Ascending aorta (tissue), 2 donors: ENCODE data around the gene CLDN17. TPM values are rescaled to one million over a fixed set of nuclear protein-coding genes. Genes with fewer than 3 reads are reported as not detected.

Experiments
- DNase-seq, 2 donors: peaks; one replicate each; pipeline ENCODE4 v3.0.0-alpha.2; 2019; ENCODE audit warnings: low spot score in 2 of 2
- H3K27ac ChIP-seq, 2 donors: fragments of 200-600 bp; sonication (generic); one replicate each; pipeline ENCODE4 v1.5.1; 2016 to 2017; ENCODE audit warnings: mild to moderate bottlenecking in 1 of 2
- H3K27me3 ChIP-seq: fragments of 200-600 bp; sonication (generic); one replicate; pipeline ENCODE4 v1.5.1; 2017
- H3K36me3 ChIP-seq, 2 donors: fragments of 200-600 bp; sonication (generic); one replicate each; pipeline ENCODE4 v1.5.1; 2016
- H3K4me1 ChIP-seq, 2 donors: fragments of 200-600 bp; sonication (generic); one replicate each; pipeline ENCODE4 v1.5.1; 2016 to 2017; ENCODE audit warnings: mild to moderate bottlenecking in 1 of 2
- H3K4me3 ChIP-seq, 2 donors: fragments of 200-600 bp; sonication (generic); one replicate each; pipeline ENCODE4 v1.5.1; 2016 to 2017; ENCODE audit warnings: mild to moderate bottlenecking in 1 of 2
- H3K9me3 ChIP-seq, 2 donors: fragments of 200-600 bp; sonication (generic); one replicate each; pipeline ENCODE4 v1.5.1; 2016
- CTCF ChIP-seq, 3 experiments: fragments of 200-600 bp in 2 of 3; fragments of 450-650 bp in 1 of 3; sonication (generic) in 2 of 3; IDR thresholded peaks; one replicate each; pipeline ENCODE4 v1.5.1; 2016 to 2019; ENCODE audit warnings: antibody characterized with exemption in 3 of 3, mild to moderate bottlenecking in 1 of 3, moderate library complexity in 1 of 3
- intact Hi-C: fragments of 100-400 bp; cut with DNase I; formaldehyde crosslinking; loops from one replicate; pipeline ENCODE4 v1.15.1; 2023
- total RNA-seq: library from RNA; depleted of rRNA; stranded (reverse); fragments of >200 nt; gene quantifications from one replicate; pipeline ENCODE4 v1.1.0, GENCODE V29; 2016

CLDN17 gene
- total RNA-seq, 1 donor from 2014 or later: not detected

GRCh38 chr21:30189773-30190172 is 23.2 kb upstream of the CLDN17 start:
- Histone ChIP-seq H3K36me3 (no peaks in the 10 kb centered on the region), H3K27ac (no peak overlapping the region), H3K27me3 (no peaks in the 10 kb centered on the region), H3K9me3 (no peaks in the 10 kb centered on the region), H3K4me1 (no peaks in the 10 kb centered on the region), H3K4me3 (no peak overlapping the region)
- TF ChIP-seq CTCF (IDR thresholded peaks at IDR 0.05): no peak
- intact Hi-C loops: no loop called here
- DNase-seq: no peak

- Histone ChIP-seq H3K27ac (no peak overlapping the region), H3K4me1 (no peaks in the 10 kb centered on the region), H3K27me3 (no peaks in the 10 kb centered on the region), H3K36me3 (no peaks in the 10 kb centered on the region), H3K9me3 (no peaks in the 10 kb centered on the region), H3K4me3 (no peak overlapping the region)
- TF ChIP-seq CTCF (IDR thresholded peaks at IDR 0.05): no peak
- DNase-seq: no peak
- intact Hi-C loops: no loop called here
Observed at GRCh38 chr21:30186242-30186641, 19.6 kb upstream of the CLDN17 start.

- no peak overlapping the region for H3K4me3 ChIP-seq
- H3K36me3 ChIP-seq: no peaks in the 10 kb centered on the region
- no peaks in the 10 kb centered on the region for H3K27me3 ChIP-seq
- H3K9me3 ChIP-seq: no peaks in the 10 kb centered on the region
- no peak overlapping the region for H3K27ac ChIP-seq
- intact Hi-C loops: no loop called here
- no peaks in the 10 kb centered on the region for H3K4me1 ChIP-seq
- no peak for DNase-seq
- TF ChIP-seq CTCF (IDR thresholded peaks at IDR 0.05): no peak
Observed at GRCh38 chr21:30168086-30168485, 1.5 kb upstream of the CLDN17 start.

- no peaks in the 10 kb centered on the region for H3K4me1 ChIP-seq
- H3K9me3 ChIP-seq: no peaks in the 10 kb centered on the region
- H3K4me3 ChIP-seq: no peak overlapping the region
- H3K36me3 ChIP-seq: no peaks in the 10 kb centered on the region
- H3K27ac ChIP-seq: no peak overlapping the region
- intact Hi-C loops: no loop called here
- no peaks in the 10 kb centered on the region for H3K27me3 ChIP-seq
- no peak for DNase-seq
- TF ChIP-seq CTCF (IDR thresholded peaks at IDR 0.05): no peak
Observed at GRCh38 chr21:30166171-30166570, 434 bp downstream of the CLDN17 start.

GRCh38 chr21:30164796-30165195 is 1.8 kb downstream of the CLDN17 start:
- no peaks in the 10 kb centered on the region for H3K36me3 ChIP-seq
- H3K4me3 ChIP-seq: no peak overlapping the region
- no peaks in the 10 kb centered on the region for H3K4me1 ChIP-seq
- TF ChIP-seq CTCF (IDR thresholded peaks at IDR 0.05): no peak
- DNase-seq: no peak
- H3K27ac ChIP-seq: no peak overlapping the region
- H3K27me3 ChIP-seq: no peaks in the 10 kb centered on the region
- H3K9me3 ChIP-seq: no peaks in the 10 kb centered on the region
- intact Hi-C loops: no loop called here

GRCh38 chr21:30153697-30154340 is 12.8 kb downstream of the CLDN17 start:
- Histone ChIP-seq H3K4me3 (no peak overlapping the region), H3K27me3 (no peaks in the 10 kb centered on the region), H3K9me3 (no peaks in the 10 kb centered on the region), H3K27ac (no peak overlapping the region), H3K4me1 (no peaks in the 10 kb centered on the region), H3K36me3 (no peaks in the 10 kb centered on the region)
- DNase-seq: no peak
- no peak for TF ChIP-seq CTCF (IDR thresholded peaks at IDR 0.05)
- intact Hi-C loops: no loop called here
